ENCODE data around the gene STK36. TPM values are rescaled to one million over a fixed set of nuclear protein-coding genes. Genes with fewer than 3 reads are reported as not detected.

Gene STK36
- total and polyA plus RNA-seq, 9 donors, result 18.8 to 32.3 (median 25.7) TPM

GRCh38 chr2:218694405-218695145, 22.7 kb downstream of the STK36 start:
- no peaks in the 10 kb centered on the region for H3K9me3 ChIP-seq (replicated peaks; ENCODE audit: control insufficient read depth, low read depth, low read length)
- no peak overlapping the region for H3K4me3 ChIP-seq (ENCODE audit: low read length)
- H3K27ac ChIP-seq (ENCODE audit: low read length), result no peak overlapping the region
- H3K27me3 ChIP-seq (ENCODE audit: control insufficient read depth, insufficient read depth, low read length), result no peaks in the 10 kb centered on the region
- WGBS (ENCODE audit: insufficient coverage), result 90% methylated on average over 2 of the region's 3 CpGs
- peaks cover 64% of the 10 kb centered on the region for H3K36me3 ChIP-seq (ENCODE audit: control insufficient read depth, insufficient read depth, low read length)
- DNase-seq, result no peak
- H3K4me1 ChIP-seq (ENCODE audit: control insufficient read depth, insufficient read depth, low read length), result no peaks in the 10 kb centered on the region

- H3K36me3 ChIP-seq (ENCODE audit: control insufficient read depth, insufficient read depth, low read length), result peaks cover 44% of the 10 kb centered on the region
- DNase-seq, result no peak
Measured at GRCh38 chr2:218698885-218699284, 27.0 kb downstream of the STK36 start.

GRCh38 chr2:218701806-218702205, 29.9 kb downstream of the STK36 start:
- Histone ChIP-seq H3K4me1 (ENCODE audit: control insufficient read depth, insufficient read depth, low read length) (no peaks in the 10 kb centered on the region), H3K27me3 (ENCODE audit: control insufficient read depth, insufficient read depth, low read length) (no peaks in the 10 kb centered on the region), H3K9me3 (replicated peaks; ENCODE audit: control insufficient read depth, low read depth, low read length) (no peaks in the 10 kb centered on the region), H3K4me3 (ENCODE audit: low read length) (no peak overlapping the region), H3K27ac (ENCODE audit: low read length) (no peak overlapping the region), H3K36me3 (ENCODE audit: control insufficient read depth, insufficient read depth, low read length) (peaks cover 30% of the 10 kb centered on the region)
- no peak for DNase-seq
- WGBS (ENCODE audit: insufficient coverage), result no CpG with 5 or more reads among the region's 2 CpGs

More at GRCh38 chr2:218698885-218699284, 27.0 kb downstream of the STK36 start:
- H3K4me3 ChIP-seq (ENCODE audit: low read length), result no peak overlapping the region
- 95% methylated on average over 8 of the region's 8 CpGs for WGBS (ENCODE audit: insufficient coverage)
- H3K27me3 ChIP-seq (ENCODE audit: control insufficient read depth, insufficient read depth, low read length), result no peaks in the 10 kb centered on the region
- no peak overlapping the region for H3K27ac ChIP-seq (ENCODE audit: low read length)
- H3K9me3 ChIP-seq (replicated peaks; ENCODE audit: control insufficient read depth, low read depth, low read length), result no peaks in the 10 kb centered on the region
- H3K4me1 ChIP-seq (ENCODE audit: control insufficient read depth, insufficient read depth, low read length), result no peaks in the 10 kb centered on the region

- no peak overlapping the region for H3K4me3 ChIP-seq (ENCODE audit: low read length)
- peaks cover 20% of the 10 kb centered on the region for H3K36me3 ChIP-seq (ENCODE audit: control insufficient read depth, insufficient read depth, low read length)
- no peak for DNase-seq
- no peak overlapping the region for H3K27ac ChIP-seq (ENCODE audit: low read length)
- WGBS (ENCODE audit: insufficient coverage), result 87% methylated on average over 4 of the region's 4 CpGs
- no peaks in the 10 kb centered on the region for H3K27me3 ChIP-seq (ENCODE audit: control insufficient read depth, insufficient read depth, low read length)
- H3K4me1 ChIP-seq (ENCODE audit: control insufficient read depth, insufficient read depth, low read length), result no peaks in the 10 kb centered on the region
- no peaks in the 10 kb centered on the region for H3K9me3 ChIP-seq (replicated peaks; ENCODE audit: control insufficient read depth, low read depth, low read length)
Measured at GRCh38 chr2:218703341-218703740, 31.5 kb downstream of the STK36 start.

GRCh38 chr2:218708086-218708485, 36.2 kb downstream of the STK36 start:
- 100% methylated on average over 3 of the region's 4 CpGs for WGBS (ENCODE audit: insufficient coverage)
- H3K27ac ChIP-seq (ENCODE audit: low read length), result no peak overlapping the region
- DNase-seq, result no peak
- no peaks in the 10 kb centered on the region for H3K36me3 ChIP-seq (ENCODE audit: control insufficient read depth, insufficient read depth, low read length)
- peaks cover 2% of the 10 kb centered on the region for H3K27me3 ChIP-seq (ENCODE audit: control insufficient read depth, insufficient read depth, low read length)
- peaks cover 10% of the 10 kb centered on the region for H3K4me1 ChIP-seq (ENCODE audit: control insufficient read depth, insufficient read depth, low read length)
- no peak overlapping the region for H3K4me3 ChIP-seq (ENCODE audit: low read length)
- no peaks in the 10 kb centered on the region for H3K9me3 ChIP-seq (replicated peaks; ENCODE audit: control insufficient read depth, low read depth, low read length)

GRCh38 chr2:218709908-218710307, 38.0 kb downstream of the STK36 start:
- Histone ChIP-seq H3K4me3 (ENCODE audit: low read length) (peak overlapping the region; percentile 44), H3K9me3 (replicated peaks; ENCODE audit: control insufficient read depth, low read depth, low read length) (no peaks in the 10 kb centered on the region), H3K36me3 (ENCODE audit: control insufficient read depth, insufficient read depth, low read length) (no peaks in the 10 kb centered on the region), H3K27me3 (ENCODE audit: control insufficient read depth, insufficient read depth, low read length) (peaks cover 2% of the 10 kb centered on the region), H3K4me1 (ENCODE audit: control insufficient read depth, insufficient read depth, low read length) (peaks cover 10% of the 10 kb centered on the region), H3K27ac (ENCODE audit: low read length) (no peak overlapping the region)
- 50% methylated on average over 4 of the region's 8 CpGs for WGBS (ENCODE audit: insufficient coverage)
- DNase-seq, result no peak

- H3K36me3 ChIP-seq (ENCODE audit: control insufficient read depth, insufficient read depth, low read length), result no peaks in the 10 kb centered on the region
- H3K4me1 ChIP-seq (ENCODE audit: control insufficient read depth, insufficient read depth, low read length), result peaks cover 10% of the 10 kb centered on the region
- WGBS (ENCODE audit: insufficient coverage), result 46% methylated on average over 14 of the region's 14 CpGs
- H3K27ac ChIP-seq (ENCODE audit: low read length), result no peak overlapping the region
- DNase-seq, result no peak
- H3K27me3 ChIP-seq (ENCODE audit: control insufficient read depth, insufficient read depth, low read length), result peaks cover 2% of the 10 kb centered on the region
- H3K9me3 ChIP-seq (replicated peaks; ENCODE audit: control insufficient read depth, low read depth, low read length), result no peaks in the 10 kb centered on the region
- peak overlapping the region; percentile 44 for H3K4me3 ChIP-seq (ENCODE audit: low read length)
Measured at GRCh38 chr2:218710334-218710686, 38.4 kb downstream of the STK36 start.

- under 1% methylated on average over 71 of the region's 74 CpGs for WGBS (ENCODE audit: insufficient coverage)
- Histone ChIP-seq H3K27me3 (ENCODE audit: control insufficient read depth, insufficient read depth, low read length) (peaks cover 2% of the 10 kb centered on the region), H3K9me3 (replicated peaks; ENCODE audit: control insufficient read depth, low read depth, low read length) (no peaks in the 10 kb centered on the region), H3K36me3 (ENCODE audit: control insufficient read depth, insufficient read depth, low read length) (peaks cover 2% of the 10 kb centered on the region), H3K4me3 (ENCODE audit: low read length) (peak within 1 kb of the TSS; percentile 100), H3K27ac (ENCODE audit: low read length) (peak within 1 kb of the TSS; percentile 94), H3K4me1 (ENCODE audit: control insufficient read depth, insufficient read depth, low read length) (peaks cover 10% of the 10 kb centered on the region)
- DNase-seq, result peak; percentile 99
Measured at GRCh38 chr2:218710687-218711549, 39.0 kb downstream of the STK36 start, which contains the start of gene TTLL4. TSS of gene TTLL4 (plus strand) at chr2:218710835. CDS start at chr2:218737677, 26,842 bp downstream.

- no CpG with 5 or more reads among the region's 5 CpGs for WGBS (ENCODE audit: insufficient coverage)
- Histone ChIP-seq H3K27ac (ENCODE audit: low read length) (peak overlapping the region; percentile 94), H3K9me3 (replicated peaks; ENCODE audit: control insufficient read depth, low read depth, low read length) (no peaks in the 10 kb centered on the region), H3K4me1 (ENCODE audit: control insufficient read depth, insufficient read depth, low read length) (peaks cover 10% of the 10 kb centered on the region), H3K27me3 (ENCODE audit: control insufficient read depth, insufficient read depth, low read length) (peaks cover 2% of the 10 kb centered on the region), H3K36me3 (ENCODE audit: control insufficient read depth, insufficient read depth, low read length) (peaks cover 3% of the 10 kb centered on the region), H3K4me3 (ENCODE audit: low read length) (peak overlapping the region; percentile 100)
- no peak for DNase-seq
Measured at GRCh38 chr2:218711550-218711929, 39.7 kb downstream of the STK36 start.

GRCh38 chr2:218713922-218714321, 42.0 kb downstream of the STK36 start:
- 88% methylated on average over 2 of the region's 2 CpGs for WGBS (ENCODE audit: insufficient coverage)
- Histone ChIP-seq H3K27ac (ENCODE audit: low read length) (no peak overlapping the region), H3K36me3 (ENCODE audit: control insufficient read depth, insufficient read depth, low read length) (peaks cover 8% of the 10 kb centered on the region), H3K4me1 (ENCODE audit: control insufficient read depth, insufficient read depth, low read length) (peaks cover 10% of the 10 kb centered on the region), H3K4me3 (ENCODE audit: low read length) (no peak overlapping the region), H3K9me3 (replicated peaks; ENCODE audit: control insufficient read depth, low read depth, low read length) (no peaks in the 10 kb centered on the region), H3K27me3 (ENCODE audit: control insufficient read depth, insufficient read depth, low read length) (peaks cover 2% of the 10 kb centered on the region)
- no peak for DNase-seq

Data from muscle of leg (tissue), 11 donors.